GM12891 (cell line): ENCODE results near the gene LNP1.

Experiments
- PAX5 ChIP-seq: IDR thresholded peaks from 2 replicates; pipeline ENCODE4 v1.6.1; 2011; ENCODE audit warnings: low read length, moderate library complexity, mild to moderate bottlenecking; ENCODE audit not compliant: insufficient read depth, severe bottlenecking
- POLR2A ChIP-seq: IDR thresholded peaks from 2 replicates; pipeline ENCODE4 v1.6.1; 2011; ENCODE audit warnings: low read depth, low read length, control low read depth
- POLR2AphosphoS5 ChIP-seq: IDR thresholded peaks from 2 replicates; pipeline ENCODE4 v1.6.1; 2011; ENCODE audit warnings: low read depth, low read length, control low read depth
- SPI1 ChIP-seq: IDR thresholded peaks from 2 replicates; pipeline ENCODE4 v1.6.1; 2011; ENCODE audit warnings: low read depth, low read length, control low read depth
- TAF1 ChIP-seq: IDR thresholded peaks from 2 replicates; pipeline ENCODE4 v1.6.1; 2011; ENCODE audit warnings: low read depth, low read length, control low read depth

GRCh38 chr3:100465892-100466777 lies 64.8 kb downstream of the LNP1 start:
- TF ChIP-seq POLR2AphosphoS5 (no peak), POLR2A (no peak), PAX5 (no peak), TAF1 (no peak), SPI1 (no peak)
